Mucosa of descending colon (tissue), 3 donors: ENCODE data around the gene RAD51AP2. TPM values are rescaled to one million over a fixed set of nuclear protein-coding genes. Genes with fewer than 3 reads are reported as not detected.

ENCODE experiments used
- ATAC-seq: fragments of 200-7000 bp; cut with Tn5 transposase; one replicate; pipeline ENCODE4 v1.9.1; 2020; ENCODE audit warnings: mild to moderate bottlenecking, moderate library complexity
- DNase-seq, 3 donors: peaks; one replicate each; pipeline ENCODE4 v3.0.0-alpha.2; 2020
- H3K36me3 ChIP-seq: fragments of 200-600 bp; one replicate; pipeline ENCODE4 v1.8.0; 2021; ENCODE audit warnings: low read depth, mild to moderate bottlenecking
- H3K4me1 ChIP-seq: fragments of 200-600 bp; one replicate; pipeline ENCODE4 v1.8.0; 2021; ENCODE audit warnings: low read depth, mild to moderate bottlenecking
- H3K4me3 ChIP-seq: fragments of 200-600 bp; one replicate; pipeline ENCODE4 v1.8.0; 2021; ENCODE audit warnings: mild to moderate bottlenecking
- H3K9me3 ChIP-seq: fragments of 200-600 bp; one replicate; pipeline ENCODE4 v1.8.0; 2021; ENCODE audit warnings: mild to moderate bottlenecking
- CTCF ChIP-seq: fragments of 200-600 bp; IDR thresholded peaks from one replicate; pipeline ENCODE4 v1.8.0; 2022; ENCODE audit warnings: antibody characterized with exemption, mild to moderate bottlenecking
- intact Hi-C, 2 donors: fragments of 100-400 bp; cut with DNase I in 1 of 2; cut with micrococcal nuclease in 1 of 2; formaldehyde crosslinking; loops; one replicate each; pipeline versions ENCODE4 v1.11.0 to v1.11.1; 2022; cut with DNase I, micrococcal nuclease
- total RNA-seq, 3 donors: library from RNA; stranded (reverse); fragmentation: NEBNext Ultra II Directional in 2 of 3; extraction: Animal tissue kit (Norgen Biotek cat#: 25700) in 2 of 3; gene quantifications; one replicate each; pipeline versions ENCODE4 v1.2.1 to v1.2.4, GENCODE V29; 2021 to 2023
- donor health status: DM: no; HTN: no; CAD: no; lungs with moderate emphysema.
- donor health status: DM: no; HTN: no; CAD: no.
- donor health status: DM: no; HTN: yes; CAD: no.

Gene RAD51AP2
- total RNA-seq, 3 donors from 2014 or later, result 0.09 TPM; not detected in 2

GRCh38 chr2:17533546-17533945 is 15.3 kb upstream of the RAD51AP2 start:
- H3K4me1 ChIP-seq, result no peaks in the 10 kb centered on the region
- H3K9me3 ChIP-seq, result no peaks in the 10 kb centered on the region
- no peaks in the 10 kb centered on the region for H3K36me3 ChIP-seq
- H3K4me3 ChIP-seq, result no peak overlapping the region
- DNase-seq (no peak), ATAC-seq (no peak)
- intact Hi-C loops, result no loop called here
- TF ChIP-seq CTCF, result no peak

- Histone ChIP-seq H3K4me3 (no peak overlapping the region), H3K9me3 (no peaks in the 10 kb centered on the region), H3K36me3 (no peaks in the 10 kb centered on the region), H3K4me1 (no peaks in the 10 kb centered on the region)
- DNase-seq (no peak), ATAC-seq (no peak)
- intact Hi-C loops, result no loop called here
- TF ChIP-seq CTCF, result no peak
These were observed 11.5 kb upstream of the RAD51AP2 start for GRCh38 chr2:17529771-17530170.

- no peak for TF ChIP-seq CTCF
- Histone ChIP-seq H3K4me3 (no peak overlapping the region), H3K36me3 (no peaks in the 10 kb centered on the region), H3K4me1 (no peaks in the 10 kb centered on the region), H3K9me3 (no peaks in the 10 kb centered on the region)
- ATAC-seq (no peak), DNase-seq (no peak)
- intact Hi-C loops, result no loop called here
These were observed 4.1 kb upstream of the RAD51AP2 start for GRCh38 chr2:17522303-17522702.

GRCh38 chr2:17521621-17522020 is 3.4 kb upstream of the RAD51AP2 start:
- no peaks in the 10 kb centered on the region for H3K4me1 ChIP-seq
- no peak overlapping the region for H3K4me3 ChIP-seq
- no peak for TF ChIP-seq CTCF
- no peak for ATAC-seq
- intact Hi-C loops, result no loop called here
- no peaks in the 10 kb centered on the region for H3K9me3 ChIP-seq
- DNase-seq, result no peak
- no peaks in the 10 kb centered on the region for H3K36me3 ChIP-seq

- intact Hi-C loops, result no loop called here
- no peak overlapping the region for H3K4me3 ChIP-seq
- H3K9me3 ChIP-seq, result no peaks in the 10 kb centered on the region
- no peak for TF ChIP-seq CTCF
- no peaks in the 10 kb centered on the region for H3K4me1 ChIP-seq
- ATAC-seq (no peak), DNase-seq (no peak)
- H3K36me3 ChIP-seq, result no peaks in the 10 kb centered on the region
These were observed 2.5 kb upstream of the RAD51AP2 start for GRCh38 chr2:17520761-17521160.

GRCh38 chr2:17519486-17519885 is 1.2 kb upstream of the RAD51AP2 start:
- DNase-seq (no peak), ATAC-seq (no peak)
- Histone ChIP-seq H3K9me3 (no peaks in the 10 kb centered on the region), H3K4me3 (no peak overlapping the region), H3K36me3 (no peaks in the 10 kb centered on the region), H3K4me1 (no peaks in the 10 kb centered on the region)
- no peak for TF ChIP-seq CTCF
- intact Hi-C loops, result no loop called here
